T-helper 22 cell (primary cell): ENCODE data around the gene LINGO3.

Experiments
- DNase-seq: peaks from one replicate; pipeline ENCODE4 v3.0.0-alpha.2; 2020; ENCODE audit warnings: low read depth

LINGO3 gene

GRCh38 chr19:2326699-2327360, 18.9 kb upstream of the LINGO3 start:
- no peak for DNase-seq

DNA sequence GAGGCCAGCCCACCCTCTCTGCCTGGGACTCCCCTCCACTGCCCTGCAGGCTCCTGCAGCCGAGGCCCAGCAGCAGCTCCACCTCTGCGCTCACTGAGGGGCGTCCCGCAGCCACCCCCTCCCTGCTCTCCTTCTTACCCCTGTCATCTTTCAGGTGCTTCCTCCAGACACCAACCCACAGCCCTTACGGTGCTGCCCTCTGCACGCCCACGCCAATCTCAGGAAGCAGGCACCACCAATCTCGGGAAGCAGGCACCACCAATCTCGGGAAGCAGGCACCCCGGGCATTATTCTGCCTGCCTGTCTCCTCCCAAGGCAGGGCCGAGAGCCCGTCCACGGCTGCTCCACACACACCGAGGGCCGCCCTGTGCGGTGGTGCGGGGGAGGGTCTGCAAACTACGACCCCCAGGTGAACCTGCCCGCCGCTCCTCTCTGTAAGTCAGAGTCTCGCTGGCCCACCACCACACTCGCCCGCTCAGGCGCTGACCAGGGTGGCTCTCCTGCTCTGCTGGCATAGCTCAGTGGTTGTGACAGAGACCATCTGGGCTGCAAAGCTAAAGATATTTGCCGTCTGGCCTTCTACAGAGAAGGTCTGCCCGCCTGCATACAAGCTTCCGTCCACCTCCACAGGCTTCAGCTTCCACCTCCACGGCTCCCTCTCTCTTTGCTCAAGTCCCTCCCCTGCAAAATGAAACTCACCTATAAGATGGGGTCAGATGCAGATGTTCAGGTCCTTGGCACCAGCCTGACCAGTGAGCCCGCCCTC, 17.5 kb upstream of the LINGO3 start:
- no peak for DNase-seq

GRCh38 chr19:2324220-2324948, 16.4 kb upstream of the LINGO3 start:
- no peak for DNase-seq

DNA sequence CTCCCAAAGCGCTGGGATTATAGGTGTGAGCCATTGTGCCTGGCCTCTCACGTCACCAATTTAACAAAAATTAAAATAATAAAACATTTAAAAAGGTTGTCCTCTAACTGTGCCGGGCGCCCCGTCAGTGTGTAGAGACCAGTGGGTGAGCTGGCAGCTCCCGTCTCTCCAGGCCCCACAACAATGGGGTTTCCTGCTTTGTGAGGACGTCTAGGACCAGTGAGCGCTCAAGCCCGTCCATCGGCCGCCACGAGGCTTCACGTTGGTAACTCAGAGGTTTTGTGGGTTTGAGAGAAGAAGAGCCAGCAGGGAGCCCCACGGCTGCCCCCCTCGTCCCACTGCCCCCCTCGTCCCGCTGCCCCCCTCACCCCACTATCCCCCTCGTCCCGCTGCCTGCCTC, 15.8 kb upstream of the LINGO3 start:
- no peak for DNase-seq

GRCh38 chr19:2321565-2322283, 13.8 kb upstream of the LINGO3 start:
- DNase-seq = no peak

DNA sequence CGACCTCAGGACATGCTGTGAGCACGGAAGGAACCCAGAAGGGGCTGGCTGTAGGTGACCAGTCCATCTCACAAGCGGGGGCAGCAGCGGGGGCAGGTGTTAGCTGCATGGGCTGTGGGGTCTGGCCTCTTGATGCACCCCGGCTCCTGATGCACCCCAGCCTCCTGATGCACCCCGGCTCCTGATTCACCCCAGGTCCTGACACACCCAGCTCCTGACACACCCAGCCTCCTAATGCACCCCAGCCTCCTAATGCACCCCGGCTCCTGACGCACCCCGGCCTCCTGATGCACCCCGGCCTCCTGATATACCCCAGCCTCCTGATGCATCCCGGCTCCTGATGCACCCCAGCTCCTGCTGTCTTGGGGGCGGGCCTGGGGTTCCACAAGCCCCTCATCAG, 13.0 kb upstream of the LINGO3 start:
- no peak for DNase-seq

- no peak for DNase-seq
These were observed 12.1 kb upstream of the LINGO3 start for GRCh38 chr19:2320049-2320448.

- no peak for DNase-seq
These were observed 11.6 kb upstream of the LINGO3 start for GRCh38 chr19:2319551-2319950.

- DNase-seq = no peak
These were observed 11.0 kb upstream of the LINGO3 start for GRCh38 chr19:2318923-2319322.

DNA sequence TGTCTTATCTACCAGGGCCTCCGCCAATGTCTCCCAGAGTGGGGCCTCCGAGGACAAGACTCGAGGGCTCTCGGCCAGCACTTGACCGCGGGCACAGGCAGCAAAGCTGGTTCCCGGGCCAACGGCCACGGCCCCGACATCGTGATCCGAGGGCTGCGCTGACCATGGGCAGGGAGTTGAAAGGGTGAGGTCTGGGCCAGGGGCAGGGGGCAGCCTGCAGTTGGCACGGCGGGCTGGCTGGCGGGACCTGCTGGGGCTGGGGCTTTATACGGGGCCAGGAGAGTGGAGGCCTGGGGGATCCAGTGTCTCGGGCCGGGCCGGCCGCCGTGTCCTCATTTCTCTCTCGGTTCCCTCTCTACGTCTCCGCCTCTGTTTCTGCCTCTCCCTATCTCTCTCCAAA, 9.8 kb upstream of the LINGO3 start:
- DNase-seq = no peak

DNA sequence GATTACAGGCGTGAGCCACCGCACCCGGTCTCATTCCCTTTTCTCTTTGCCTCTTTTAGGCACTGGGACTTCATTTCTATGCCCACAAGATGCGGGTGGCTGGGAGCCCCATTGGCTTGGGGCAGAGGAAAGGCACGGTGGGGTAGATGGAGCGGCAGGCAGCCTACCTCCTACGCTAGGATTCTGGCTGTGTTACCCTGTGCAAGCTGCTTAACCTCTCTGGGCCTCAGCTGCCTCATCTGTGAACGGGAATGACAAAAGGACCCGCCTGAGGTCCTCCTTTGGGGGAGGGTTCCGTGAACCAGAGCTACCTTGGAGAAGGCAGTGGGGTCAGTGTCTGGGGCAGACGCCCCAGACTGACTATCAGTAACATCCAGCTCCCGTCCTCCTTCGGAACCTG, 9.3 kb upstream of the LINGO3 start:
- no peak for DNase-seq

DNA sequence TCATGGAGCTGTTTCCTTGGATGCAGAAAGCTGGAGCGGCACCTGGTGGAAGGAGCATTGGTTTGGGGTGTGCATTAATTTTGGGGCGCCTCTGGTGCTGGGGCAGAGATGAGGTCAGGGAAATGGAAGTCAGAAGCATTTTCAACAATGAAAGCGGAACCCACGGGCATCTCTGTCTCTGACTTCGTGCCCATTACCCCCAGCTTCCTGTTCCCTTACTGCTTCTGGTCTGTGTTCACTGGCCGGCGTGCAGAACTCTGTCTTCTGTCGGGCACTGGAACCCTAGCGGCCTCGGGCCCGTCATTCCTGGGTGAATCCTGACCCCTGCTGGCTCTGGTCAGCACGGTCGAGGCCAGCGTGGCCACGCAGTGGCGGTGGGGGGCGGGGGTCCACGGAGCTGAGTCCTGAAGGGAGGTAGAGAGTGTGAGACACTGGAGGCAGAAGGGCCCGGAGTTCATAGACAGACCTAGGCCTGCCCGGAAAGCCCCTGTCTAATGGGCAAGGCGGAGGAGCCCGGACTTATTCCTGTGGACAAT, 7.9 kb upstream of the LINGO3 start:
- DNase-seq = no peak

- no peak for DNase-seq
These were observed 7.3 kb upstream of the LINGO3 start for GRCh38 chr19:2315121-2315817.

DNA sequence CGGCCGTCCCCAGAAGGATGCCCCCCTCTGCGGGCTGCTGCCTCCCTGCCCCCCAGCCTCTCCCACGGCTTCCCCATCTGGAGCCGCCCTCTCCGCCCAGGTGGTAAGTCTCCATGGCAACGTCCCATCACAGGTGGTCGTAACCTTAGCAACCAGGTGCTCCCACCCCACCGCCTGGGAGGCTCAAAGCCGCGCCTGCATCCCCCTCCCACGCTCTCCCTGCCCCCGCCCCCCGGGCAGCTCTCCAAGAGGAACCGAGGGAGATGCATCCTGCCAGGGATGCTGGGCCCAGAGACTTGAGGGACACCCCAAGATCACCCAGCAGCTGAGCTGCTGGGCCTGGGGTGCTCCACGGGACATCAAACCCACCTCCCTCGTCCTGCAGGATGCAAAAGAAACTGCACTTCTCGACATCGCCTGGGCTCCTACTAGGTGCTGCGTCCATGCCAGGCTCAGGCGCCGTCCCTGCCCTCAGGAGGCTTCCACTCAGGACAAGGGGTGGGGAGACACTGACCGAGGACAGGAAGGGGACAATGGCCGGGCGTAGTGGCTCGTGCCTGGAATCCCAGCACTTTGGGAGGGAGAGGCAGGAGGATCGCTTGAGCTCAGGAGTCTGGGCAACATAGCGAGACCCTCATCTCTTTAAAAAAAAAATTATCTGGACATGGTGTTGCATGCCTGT, 5.0 kb upstream of the LINGO3 start:
- no peak for DNase-seq

DNA sequence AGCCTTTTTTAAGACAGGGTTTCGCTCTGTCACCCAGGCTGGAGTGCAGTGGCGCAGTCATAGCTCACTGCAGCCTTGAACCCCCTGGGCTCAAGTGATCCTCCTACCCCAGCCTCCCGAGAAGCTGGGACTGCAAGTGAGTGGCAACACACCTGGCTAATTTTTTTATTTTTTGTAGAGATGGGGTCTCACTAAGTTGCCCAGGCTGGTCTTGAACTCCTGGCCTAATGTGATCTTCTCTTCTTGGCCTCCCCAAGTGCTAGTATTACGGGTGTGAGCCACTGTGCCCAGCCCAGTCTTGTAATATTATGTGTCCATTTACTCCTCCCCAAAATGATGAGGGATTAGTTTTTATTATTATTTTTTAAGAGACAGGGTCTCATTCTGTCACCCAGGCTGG, 3.1 kb upstream of the LINGO3 start:
- no peak for DNase-seq

DNA sequence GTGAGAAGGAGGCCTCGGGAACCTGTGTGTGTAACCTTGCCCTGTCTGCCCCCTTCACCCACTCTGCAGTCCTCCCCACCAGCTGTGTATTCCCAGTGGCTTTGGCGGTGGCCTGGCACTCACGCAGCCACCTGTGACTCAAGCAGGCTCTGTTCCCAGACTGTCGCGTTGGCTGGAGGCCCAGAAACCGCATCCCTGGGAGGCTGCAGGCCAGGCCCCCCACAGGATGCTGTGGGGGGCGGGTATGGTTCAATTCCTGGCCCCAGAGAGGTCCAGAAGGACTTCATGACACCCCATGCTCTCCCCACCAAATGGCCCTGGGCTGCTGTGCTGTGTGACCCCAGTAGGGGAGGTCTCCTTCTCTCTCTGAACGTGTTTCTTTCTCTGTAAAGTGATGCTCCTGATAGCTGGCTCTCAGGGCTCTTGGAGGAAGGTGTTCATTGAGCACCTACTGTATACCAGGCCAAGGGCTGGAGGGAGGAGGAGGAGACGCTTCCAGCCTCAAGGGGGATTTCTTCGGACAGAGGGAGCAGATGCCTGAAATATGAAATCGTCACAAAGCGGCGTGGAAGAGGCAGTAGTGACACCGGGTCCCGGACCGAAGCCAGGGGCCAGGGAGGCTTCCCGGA, 1.9 kb upstream of the LINGO3 start:
- DNase-seq = no peak

DNA sequence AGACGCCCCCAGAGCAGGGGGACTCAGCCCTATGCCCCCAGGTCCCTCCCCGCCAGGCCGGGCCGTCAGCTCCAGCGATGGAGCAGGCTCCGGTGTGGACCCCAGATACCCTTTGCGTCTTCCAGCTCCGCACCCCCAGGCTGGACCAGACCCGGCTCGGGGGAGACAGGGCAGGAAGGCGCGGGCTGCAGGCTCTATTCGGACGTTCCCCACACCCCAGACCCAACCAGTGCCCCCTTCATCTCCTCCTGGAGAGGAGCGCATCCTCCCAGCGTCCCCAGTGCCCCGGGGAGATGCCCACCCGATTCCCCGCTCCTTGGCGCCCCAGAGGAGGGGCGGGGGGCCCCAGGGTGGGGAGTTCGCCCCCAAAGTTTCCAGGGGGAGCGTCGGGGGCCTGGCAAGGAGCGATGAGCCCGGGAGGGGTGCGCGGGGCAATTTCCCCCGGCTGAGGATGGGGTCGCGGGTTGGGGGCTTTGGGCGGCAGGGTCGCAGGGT, 389 bp downstream of the LINGO3 start:
- no peak for DNase-seq

DNA sequence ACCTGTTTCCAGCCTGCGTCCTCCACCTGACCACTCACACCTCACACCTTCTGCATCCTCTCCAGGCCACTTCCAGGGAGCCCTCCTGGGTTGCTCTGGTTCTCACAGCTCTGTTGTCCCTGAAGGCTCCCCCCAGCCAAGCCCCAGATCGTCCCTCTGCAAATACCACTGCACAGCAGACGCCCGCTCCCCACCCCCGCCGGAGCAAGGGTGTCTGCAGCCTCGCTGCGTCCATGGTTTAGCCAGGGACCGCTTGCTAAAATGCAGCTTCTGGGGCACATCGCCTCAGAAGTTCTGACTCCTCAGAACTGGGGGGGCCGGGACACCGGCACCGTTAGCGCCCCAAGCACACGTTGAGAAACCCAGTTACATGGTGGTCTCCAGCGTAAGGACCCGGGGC, 983 bp downstream of the LINGO3 start:
- no peak for DNase-seq

DNA sequence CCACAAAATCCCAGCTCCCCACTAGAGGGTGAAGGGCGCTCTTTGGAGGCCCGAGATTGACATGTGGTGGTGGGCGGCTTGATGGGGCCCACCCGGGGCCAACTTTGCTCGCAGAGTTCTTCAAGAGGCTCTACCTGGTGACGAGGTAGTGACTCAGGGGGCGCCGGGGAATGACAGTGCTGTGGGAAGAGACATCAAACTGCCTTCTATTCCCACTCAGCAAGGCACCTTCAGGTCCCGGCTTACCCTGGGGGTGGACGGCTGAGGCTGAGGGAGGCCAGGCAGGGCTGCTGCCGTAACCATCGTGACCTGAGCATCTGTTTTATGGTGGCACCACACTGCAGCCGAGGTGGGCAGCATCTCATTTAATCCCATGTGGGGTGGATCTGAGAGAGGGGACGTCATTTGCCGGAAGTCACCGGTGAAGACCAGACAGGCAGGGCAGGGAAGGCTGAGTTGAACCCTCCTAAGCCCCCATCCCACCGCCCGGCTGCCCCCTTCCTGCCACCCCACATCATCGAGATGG, 1.6 kb downstream of the LINGO3 start:
- DNase-seq = no peak
